Breast epithelium (tissue), 3 donors: ENCODE measurements around the gene ACACB.

Source experiments
- POLR2A ChIP-seq: fragments of 450-650 bp; IDR thresholded peaks from one replicate; pipeline ENCODE4 v1.6.1; 2016; ENCODE audit warnings: antibody characterized with exemption, mild to moderate bottlenecking, moderate library complexity
- TF ChIP-seq, protein P1 (sequence below), 3 donors: fragments of 450-650 bp; IDR thresholded peaks; one replicate each; pipeline ENCODE4 v1.5.1; 2016 to 2017; ENCODE audit warnings: antibody characterized with exemption in 3 of 3, mild to moderate bottlenecking in 3 of 3, moderate library complexity in 3 of 3

DNA sequence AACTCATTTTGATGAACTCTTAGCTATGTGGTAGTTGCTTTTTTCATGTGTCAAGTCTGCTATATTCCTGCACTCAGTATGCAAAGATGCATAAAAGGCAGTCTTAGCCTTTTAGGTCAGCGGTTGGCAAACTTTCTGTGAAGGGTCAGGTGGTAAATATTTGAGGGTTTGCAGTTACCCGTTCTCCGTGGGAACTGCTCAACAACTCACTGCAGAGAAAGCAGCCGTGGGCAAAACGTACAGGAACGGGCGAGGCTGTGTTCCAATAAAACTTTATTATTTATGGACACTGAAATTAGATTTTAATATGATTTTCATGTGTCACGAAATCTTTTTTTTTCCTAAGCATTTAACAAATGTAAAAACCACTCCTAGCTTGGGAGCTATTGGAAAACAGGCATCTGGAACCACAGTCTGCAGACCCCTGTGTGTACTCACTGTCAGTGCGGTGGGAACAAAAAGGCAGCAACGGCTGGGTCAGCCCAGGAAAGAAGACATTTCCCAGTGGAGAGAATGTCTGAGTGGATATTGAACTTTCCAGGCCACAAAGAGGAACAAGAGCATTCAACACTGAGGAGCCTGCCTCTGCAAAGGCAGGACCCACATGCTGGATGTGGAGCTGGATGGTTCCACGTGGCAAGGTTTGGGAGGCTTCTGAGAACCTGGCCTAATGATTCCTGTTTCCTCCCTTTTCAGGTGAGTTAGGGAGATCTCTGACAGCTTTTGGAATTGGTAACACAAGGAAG lies 3.5 kb upstream of the ACACB start:
- TF ChIP-seq, protein P1, sequence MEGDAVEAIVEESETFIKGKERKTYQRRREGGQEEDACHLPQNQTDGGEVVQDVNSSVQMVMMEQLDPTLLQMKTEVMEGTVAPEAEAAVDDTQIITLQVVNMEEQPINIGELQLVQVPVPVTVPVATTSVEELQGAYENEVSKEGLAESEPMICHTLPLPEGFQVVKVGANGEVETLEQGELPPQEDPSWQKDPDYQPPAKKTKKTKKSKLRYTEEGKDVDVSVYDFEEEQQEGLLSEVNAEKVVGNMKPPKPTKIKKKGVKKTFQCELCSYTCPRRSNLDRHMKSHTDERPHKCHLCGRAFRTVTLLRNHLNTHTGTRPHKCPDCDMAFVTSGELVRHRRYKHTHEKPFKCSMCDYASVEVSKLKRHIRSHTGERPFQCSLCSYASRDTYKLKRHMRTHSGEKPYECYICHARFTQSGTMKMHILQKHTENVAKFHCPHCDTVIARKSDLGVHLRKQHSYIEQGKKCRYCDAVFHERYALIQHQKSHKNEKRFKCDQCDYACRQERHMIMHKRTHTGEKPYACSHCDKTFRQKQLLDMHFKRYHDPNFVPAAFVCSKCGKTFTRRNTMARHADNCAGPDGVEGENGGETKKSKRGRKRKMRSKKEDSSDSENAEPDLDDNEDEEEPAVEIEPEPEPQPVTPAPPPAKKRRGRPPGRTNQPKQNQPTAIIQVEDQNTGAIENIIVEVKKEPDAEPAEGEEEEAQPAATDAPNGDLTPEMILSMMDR (IDR thresholded peaks at IDR 0.05) = no peak
- TF ChIP-seq POLR2A = no peak
